ENCODE results near the gene LRRC40. TPM values are rescaled to one million over a fixed set of nuclear protein-coding genes. Genes with fewer than 3 reads are reported as not detected.
"Not testable (repeated sequence)": the region's sequence is repeated elsewhere in the genome, so short reads cannot be mapped to it uniquely, and the experiment has no call there.

LRRC40 gene
- total RNA-seq, 1 donor from 2014 or later, result 28.7 TPM

- no peak for TF ChIP-seq CTCF (IDR thresholded peaks at IDR 0.05; ENCODE audit: unreplicated experiment)
- H3K27ac Mint-ChIP-seq, result no peak overlapping the region
These were observed 10.8 kb downstream of the LRRC40 start for GRCh38 chr1:70194601-70195000.

GRCh38 chr1:70192446-70192845 is 12.9 kb downstream of the LRRC40 start:
- not testable (repeated sequence) for H3K27me3 Mint-ChIP-seq; H3K4me3 Mint-ChIP-seq (ENCODE audit: low read depth); H3K4me1 Mint-ChIP-seq (ENCODE audit: low read depth); DNase-seq (ENCODE audit: low spot score, unreplicated experiment); H3K36me3 Mint-ChIP-seq (ENCODE audit: insufficient read depth); H3K27ac Mint-ChIP-seq; H3K9me3 Mint-ChIP-seq (ENCODE audit: low read depth)

More at GRCh38 chr1:70194601-70195000, 10.8 kb downstream of the LRRC40 start:
- no peak for DNase-seq (ENCODE audit: low spot score, unreplicated experiment)
- H3K4me3 Mint-ChIP-seq (ENCODE audit: low read depth), result no peak overlapping the region
- H3K9me3 Mint-ChIP-seq (ENCODE audit: low read depth), result peaks cover 7% of the 10 kb centered on the region
- no peaks in the 10 kb centered on the region for H3K27me3 Mint-ChIP-seq
- H3K4me1 Mint-ChIP-seq (ENCODE audit: low read depth), result no peaks in the 10 kb centered on the region
- H3K36me3 Mint-ChIP-seq (ENCODE audit: insufficient read depth), result peaks cover 6% of the 10 kb centered on the region

DNA sequence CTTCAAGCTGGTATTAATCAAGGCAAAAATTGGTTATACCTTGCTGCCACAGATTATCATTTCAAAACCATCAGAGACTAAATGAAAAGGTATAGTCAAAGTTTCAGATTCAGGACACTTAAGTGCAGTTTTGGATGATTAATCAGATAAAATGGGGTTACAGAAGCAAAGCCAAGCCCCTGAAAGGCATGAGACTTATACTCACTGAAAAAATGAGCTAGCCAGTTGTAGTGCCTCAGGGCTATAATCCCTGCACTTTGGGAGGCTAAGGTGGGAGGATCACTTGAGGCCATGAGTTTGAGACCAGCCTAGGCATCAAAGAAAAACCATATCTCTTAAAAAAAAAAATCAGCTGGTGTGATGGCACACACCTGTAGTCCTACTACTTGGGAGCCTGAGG is 15.2 kb downstream of the LRRC40 start:
- no peaks in the 10 kb centered on the region for H3K27me3 Mint-ChIP-seq
- H3K27ac Mint-ChIP-seq, result no peak overlapping the region
- peaks cover 7% of the 10 kb centered on the region for H3K9me3 Mint-ChIP-seq (ENCODE audit: low read depth)
- DNase-seq (ENCODE audit: low spot score, unreplicated experiment), result no peak
- H3K36me3 Mint-ChIP-seq (ENCODE audit: insufficient read depth), result peaks cover 7% of the 10 kb centered on the region
- TF ChIP-seq CTCF (IDR thresholded peaks at IDR 0.05; ENCODE audit: unreplicated experiment), result no peak
- H3K4me1 Mint-ChIP-seq (ENCODE audit: low read depth), result no peaks in the 10 kb centered on the region
- H3K4me3 Mint-ChIP-seq (ENCODE audit: low read depth), result no peak overlapping the region

- Mint-ChIP-seq H3K9me3 (ENCODE audit: low read depth) (peaks cover 7% of the 10 kb centered on the region), H3K27ac (no peak overlapping the region), H3K4me3 (ENCODE audit: low read depth) (no peak overlapping the region), H3K4me1 (ENCODE audit: low read depth) (no peaks in the 10 kb centered on the region), H3K36me3 (ENCODE audit: insufficient read depth) (peaks cover 7% of the 10 kb centered on the region), H3K27me3 (no peaks in the 10 kb centered on the region)
- TF ChIP-seq CTCF (IDR thresholded peaks at IDR 0.05; ENCODE audit: unreplicated experiment), result no peak
- no peak for DNase-seq (ENCODE audit: low spot score, unreplicated experiment)
These were observed 16.9 kb downstream of the LRRC40 start for GRCh38 chr1:70188522-70188921.

- not testable (repeated sequence) for H3K4me3 Mint-ChIP-seq (ENCODE audit: low read depth); H3K27ac Mint-ChIP-seq; DNase-seq (ENCODE audit: low spot score, unreplicated experiment); H3K4me1 Mint-ChIP-seq (ENCODE audit: low read depth); H3K36me3 Mint-ChIP-seq (ENCODE audit: insufficient read depth); H3K9me3 Mint-ChIP-seq (ENCODE audit: low read depth); H3K27me3 Mint-ChIP-seq
These were observed 20.2 kb downstream of the LRRC40 start for GRCh38 chr1:70185181-70185580.

DNA sequence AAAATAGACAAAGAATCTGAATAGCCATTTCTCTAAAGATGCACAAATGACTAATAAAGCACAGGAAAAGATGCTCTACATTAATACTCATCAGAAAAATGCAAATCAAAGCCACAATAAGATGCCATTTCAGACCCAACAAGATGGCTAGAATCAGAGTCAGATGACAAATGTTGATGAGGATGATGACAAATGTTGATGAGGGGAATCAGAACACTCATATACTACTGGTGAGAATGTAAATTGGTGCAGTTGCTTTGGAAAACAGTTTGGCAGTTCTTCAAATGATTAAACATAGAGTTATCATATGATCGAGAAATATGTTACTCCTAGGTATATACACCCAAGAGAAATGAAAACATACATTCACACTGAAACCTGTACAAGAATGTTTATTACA is 33.9 kb downstream of the LRRC40 start:
- Mint-ChIP-seq H3K9me3 (ENCODE audit: low read depth) (peaks cover 9% of the 10 kb centered on the region), H3K4me1 (ENCODE audit: low read depth) (peaks cover 16% of the 10 kb centered on the region), H3K4me3 (ENCODE audit: low read depth) (no peak overlapping the region), H3K36me3 (ENCODE audit: insufficient read depth) (peaks cover 20% of the 10 kb centered on the region), H3K27ac (no peak overlapping the region), H3K27me3 (no peaks in the 10 kb centered on the region)
- DNase-seq (ENCODE audit: low spot score, unreplicated experiment), result no peak
- TF ChIP-seq CTCF (IDR thresholded peaks at IDR 0.05; ENCODE audit: unreplicated experiment), result no peak

Data from progenitor cell of endocrine pancreas (in vitro differentiated cells).